ENCODE measurements around the gene LDHB. TPM values are rescaled to one million over a fixed set of nuclear protein-coding genes. Genes with fewer than 3 reads are reported as not detected.
"Not testable (repeated sequence)": the region's sequence is repeated elsewhere in the genome, so short reads cannot be mapped to it uniquely, and the experiment has no call there.

The LDHB gene
- total RNA-seq, 1 donor from 2014 or later: 1,359 TPM

DNA sequence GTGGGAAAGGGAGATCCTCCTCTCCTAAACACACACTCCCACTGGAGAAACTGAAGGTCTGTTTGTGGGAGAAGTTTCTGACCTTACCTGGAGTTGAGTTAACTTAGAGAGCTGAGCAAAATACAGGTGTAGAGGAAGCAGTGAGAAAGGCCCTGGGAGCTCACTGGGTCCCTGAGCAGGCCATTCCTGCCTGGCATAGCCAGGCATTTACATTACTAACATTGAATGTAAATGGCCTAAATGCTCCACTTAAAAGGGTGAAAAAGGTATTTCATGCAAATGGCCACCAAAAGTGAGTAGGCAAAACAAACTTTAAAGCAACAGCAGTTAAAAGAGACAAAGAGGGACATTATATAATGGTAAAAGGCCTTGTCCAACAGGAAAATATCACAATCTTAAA lies 62.3 kb downstream of the LDHB start:
- H3K36me3 Mint-ChIP-seq (ENCODE audit: low read depth); H3K4me1 Mint-ChIP-seq (ENCODE audit: low read depth); H3K27me3 Mint-ChIP-seq (ENCODE audit: insufficient read depth); DNase-seq (ENCODE audit: low spot score); H3K4me3 Mint-ChIP-seq; intact Hi-C loops (cut with micrococcal nuclease); H3K27ac Mint-ChIP-seq: not testable (repeated sequence)
- peaks cover 14% of the 10 kb centered on the region for H3K9me3 Mint-ChIP-seq

DNA sequence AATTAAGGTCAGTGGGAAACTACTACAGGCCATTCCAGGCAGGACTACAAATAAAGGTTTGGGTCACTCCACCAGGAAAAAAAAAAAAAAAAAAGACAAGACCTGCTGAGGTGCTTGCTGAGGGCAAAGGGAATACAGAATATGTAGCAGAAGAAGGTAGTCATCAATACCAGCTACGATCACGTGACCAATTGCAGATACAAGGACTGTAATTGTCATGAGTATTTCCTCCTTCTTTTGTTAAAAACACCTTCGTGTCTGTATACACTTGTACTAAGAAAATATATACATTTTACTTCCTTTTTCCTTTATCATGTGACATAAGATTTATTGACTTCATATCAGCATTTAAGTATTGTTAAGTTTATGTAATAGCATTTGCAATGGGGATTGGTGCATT lies 72.2 kb downstream of the LDHB start:
- Mint-ChIP-seq H3K4me3 (no peak overlapping the region), H3K4me1 (ENCODE audit: low read depth) (no peaks in the 10 kb centered on the region), H3K36me3 (ENCODE audit: low read depth) (no peaks in the 10 kb centered on the region), H3K9me3 (no peaks in the 10 kb centered on the region), H3K27me3 (ENCODE audit: insufficient read depth) (no peaks in the 10 kb centered on the region), H3K27ac (no peak overlapping the region)
- intact Hi-C loops (cut with micrococcal nuclease): no loop called here
- no peak for DNase-seq (ENCODE audit: low spot score)

Other genes with a start within 250 kb of the LDHB start
- gene PYROXD1, start 220.2 kb downstream of the LDHB start, total RNA-seq: 36.0 TPM in 2 replicates
- gene RECQL, start 156.2 kb downstream of the LDHB start, total RNA-seq: 56.4 and 60.6 TPM in 2 replicates
- 42.6 and 46.5 TPM in 2 replicates for gene GOLT1B, start 156.1 kb downstream of the LDHB start, total RNA-seq
- 0.49 and 1.0 TPM in 2 replicates for gene SPX, start 131.5 kb downstream of the LDHB start, total RNA-seq
- 0.16 TPM in 1 of 2 replicates, not detected in the other for gene GYS2, start 53.0 kb downstream of the LDHB start, total RNA-seq
- not detected in 2 replicates for gene KCNJ8, start 116.9 kb upstream of the LDHB start, total RNA-seq